ENCODE results near the gene LRRC72.

Gene LRRC72

DNA sequence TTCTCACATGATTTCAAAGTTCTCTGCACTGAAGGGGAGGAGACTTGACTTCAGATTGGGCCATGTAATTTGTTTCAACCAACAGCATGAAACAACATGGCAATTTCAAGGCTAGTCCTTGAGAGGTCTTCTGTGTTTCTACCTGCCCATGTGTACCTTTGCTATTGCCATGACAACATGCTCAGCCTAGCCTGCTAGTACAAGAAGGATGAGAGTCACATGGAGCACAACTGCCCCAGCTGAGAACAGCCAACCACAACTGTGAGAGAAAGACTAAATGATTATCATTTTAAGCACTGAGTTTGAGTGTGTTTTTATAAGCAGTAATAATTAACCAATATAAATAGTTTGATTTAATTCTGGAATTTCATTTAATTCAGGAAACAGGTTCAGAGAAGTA, 77.0 kb downstream of the LRRC72 start:
- no peak for DNase-seq
- TF ChIP-seq GATA1 (IDR thresholded peaks at IDR 0.05; ENCODE audit: low read depth, low read length) (no peak), POLR2A (IDR thresholded peaks at IDR 0.05; ENCODE audit: low read length) (no peak)

DNA sequence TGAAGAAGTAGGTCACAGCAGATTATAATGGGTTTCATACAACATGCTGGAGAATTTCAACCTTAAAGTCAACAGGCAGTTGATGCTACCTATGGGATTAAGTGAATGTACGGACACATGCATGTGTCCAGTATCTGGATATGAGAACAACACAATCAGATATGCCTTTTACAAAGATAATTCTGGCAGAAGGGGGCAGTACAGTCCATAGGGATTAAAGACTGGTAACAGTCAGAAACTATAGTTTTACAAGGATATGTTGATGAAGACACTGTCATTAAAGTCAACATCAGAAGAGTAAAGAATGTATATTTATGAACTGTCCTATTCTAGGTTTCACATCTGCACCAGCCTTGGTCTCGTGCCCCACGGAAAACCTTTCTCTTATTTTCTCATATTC, 77.4 kb downstream of the LRRC72 start:
- no peak for TF ChIP-seq GATA1 (IDR thresholded peaks at IDR 0.05; ENCODE audit: low read depth, low read length)
- TF ChIP-seq POLR2A (IDR thresholded peaks at IDR 0.05; ENCODE audit: low read length), result no peak
- peak; percentile 9 to 39 for DNase-seq

DNA sequence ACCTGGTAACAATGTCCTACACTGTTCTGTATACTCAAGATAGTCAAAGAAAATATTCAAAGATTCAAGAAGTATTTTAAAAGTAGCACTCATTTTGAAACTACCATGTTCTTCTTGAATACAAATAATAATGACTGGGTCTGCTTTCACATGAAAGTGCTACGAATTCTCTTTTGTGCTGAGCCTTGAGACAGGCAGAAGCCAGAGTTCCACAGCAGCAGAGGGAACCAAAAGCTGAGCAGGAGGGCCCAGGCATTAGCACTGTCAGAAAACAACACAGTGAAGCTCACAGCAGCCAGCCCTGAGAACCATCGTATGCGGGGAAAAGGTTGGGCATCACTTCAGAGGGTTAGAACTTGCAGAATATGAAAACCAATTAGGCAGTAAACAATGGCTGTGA, 80.1 kb downstream of the LRRC72 start:
- TF ChIP-seq POLR2A (IDR thresholded peaks at IDR 0.05; ENCODE audit: low read length), result no peak
- TF ChIP-seq GATA1 (IDR thresholded peaks at IDR 0.05; ENCODE audit: low read depth, low read length), result no peak

DNA sequence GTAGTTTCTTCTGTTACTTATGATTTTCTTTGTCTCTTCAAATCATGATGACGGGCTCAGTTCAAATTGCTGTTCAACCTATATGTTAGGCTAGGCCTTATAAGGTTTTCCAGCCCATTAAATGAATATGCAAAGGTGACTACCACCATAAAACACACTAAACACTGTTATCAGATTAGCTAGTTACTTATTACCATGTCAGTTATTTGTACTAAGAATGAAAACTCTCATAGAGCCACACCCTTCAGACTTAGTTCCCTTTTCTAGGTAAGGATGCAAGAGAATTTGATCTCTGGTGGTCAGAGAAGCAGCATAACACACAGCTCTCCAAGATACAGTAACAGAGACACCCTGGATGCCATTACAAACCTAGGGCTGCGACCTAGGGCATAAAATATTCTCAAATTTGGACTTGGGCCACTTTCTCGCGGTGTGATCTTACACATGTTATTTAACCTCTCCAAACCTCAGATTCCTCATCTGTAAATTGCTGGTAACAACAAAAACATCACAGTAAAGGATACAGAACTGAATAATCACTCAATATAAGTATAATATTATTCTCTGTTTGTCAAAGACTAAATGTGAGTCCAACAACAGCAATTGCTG, 83.3 kb downstream of the LRRC72 start:
- TF ChIP-seq GATA1 (IDR thresholded peaks at IDR 0.05; ENCODE audit: low read depth, low read length), result no peak
- TF ChIP-seq POLR2A (IDR thresholded peaks at IDR 0.05; ENCODE audit: low read length), result no peak
- no peak for DNase-seq

More for the DNA sequence above, 80.1 kb downstream of the LRRC72 start:
- no peak for DNase-seq

DNA sequence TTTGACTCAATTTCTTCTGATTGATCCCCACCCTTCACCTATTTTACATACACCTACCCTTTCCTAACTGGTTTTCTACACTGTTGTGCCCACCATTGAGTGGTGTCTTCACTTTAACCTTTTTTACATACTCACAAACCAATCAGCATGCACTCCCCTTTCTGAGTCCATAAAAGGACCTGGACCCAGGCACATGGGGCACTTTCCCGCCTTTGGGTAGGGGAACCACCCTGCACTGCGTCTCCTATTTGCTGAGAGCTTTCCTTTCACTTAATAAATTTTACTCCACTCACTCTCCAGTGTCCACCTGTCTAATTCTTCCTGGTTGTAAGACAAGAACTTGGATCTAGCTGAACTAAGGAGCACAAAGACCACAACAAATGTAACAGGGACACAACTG, 85.1 kb downstream of the LRRC72 start:
- no peak for DNase-seq
- TF ChIP-seq POLR2A (IDR thresholded peaks at IDR 0.05; ENCODE audit: low read length) (no peak), GATA1 (IDR thresholded peaks at IDR 0.05; ENCODE audit: low read depth, low read length) (no peak)

DNA sequence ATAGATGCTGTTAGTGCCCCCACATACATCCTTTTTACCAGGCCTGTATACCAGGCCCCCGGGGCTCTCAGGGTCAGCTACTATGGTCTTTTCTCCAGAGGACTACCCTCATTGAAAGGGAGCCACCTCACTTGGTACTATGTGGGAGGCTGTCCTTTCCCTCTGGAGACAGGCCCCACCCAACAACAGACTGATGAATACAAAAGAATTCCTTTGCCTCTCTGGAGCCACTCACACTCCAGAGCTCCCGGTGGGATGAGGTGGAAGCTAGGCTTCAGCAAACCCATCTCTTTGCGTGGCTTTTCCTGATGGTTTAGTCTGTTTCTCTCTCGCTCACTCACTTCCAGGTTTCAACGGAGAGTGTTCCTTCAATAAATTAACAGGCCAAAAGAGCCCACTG, 88.6 kb downstream of the LRRC72 start:
- TF ChIP-seq GATA1 (IDR thresholded peaks at IDR 0.05; ENCODE audit: low read depth, low read length) (no peak), POLR2A (IDR thresholded peaks at IDR 0.05; ENCODE audit: low read length) (no peak)
- DNase-seq, result no peak

DNA sequence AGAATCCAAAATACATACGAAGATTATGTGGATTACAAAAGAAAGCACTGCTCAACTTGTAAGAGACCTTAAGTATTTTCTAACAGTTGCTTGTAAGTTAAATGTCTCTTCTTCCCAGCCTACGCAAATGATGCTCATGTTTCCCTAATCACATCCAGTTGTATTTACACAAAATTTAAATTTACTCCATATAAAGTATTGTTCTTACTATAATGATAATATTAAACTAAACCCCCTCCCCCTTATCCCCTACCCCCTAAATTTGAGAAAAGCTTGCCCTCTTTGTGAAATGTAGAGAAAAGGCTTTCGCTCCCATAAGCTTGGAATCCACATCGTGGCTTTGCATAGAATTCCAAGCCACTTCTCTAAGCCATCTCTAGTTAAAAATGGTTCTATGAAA, 89.5 kb downstream of the LRRC72 start:
- DNase-seq, result no peak
- TF ChIP-seq GATA1 (IDR thresholded peaks at IDR 0.05; ENCODE audit: low read depth, low read length) (no peak), POLR2A (IDR thresholded peaks at IDR 0.05; ENCODE audit: low read length) (no peak)

DNA sequence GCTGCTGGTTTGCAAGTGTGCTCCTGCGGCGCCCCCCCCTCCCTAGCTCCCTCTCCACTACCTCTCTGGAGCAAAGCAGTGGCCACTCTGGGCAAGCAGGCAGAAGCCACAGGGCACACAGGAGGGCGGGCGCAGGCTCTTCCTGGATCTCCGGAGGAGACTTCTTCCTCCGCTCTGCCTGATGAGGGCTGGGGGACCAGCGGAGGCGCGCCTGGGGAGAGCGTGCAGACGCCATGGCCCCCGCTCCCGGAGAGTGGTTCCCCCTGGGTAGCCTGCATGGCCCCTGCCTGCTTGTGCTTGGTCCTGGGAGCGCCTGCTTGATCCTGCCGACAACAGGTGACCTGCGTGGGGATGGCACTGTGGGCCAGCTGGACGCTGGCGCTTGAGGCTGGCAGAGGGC, 89.9 kb downstream of the LRRC72 start:
- DNase-seq, result no peak
- TF ChIP-seq GATA1 (IDR thresholded peaks at IDR 0.05; ENCODE audit: low read depth, low read length) (no peak), POLR2A (IDR thresholded peaks at IDR 0.05; ENCODE audit: low read length) (no peak)

DNA sequence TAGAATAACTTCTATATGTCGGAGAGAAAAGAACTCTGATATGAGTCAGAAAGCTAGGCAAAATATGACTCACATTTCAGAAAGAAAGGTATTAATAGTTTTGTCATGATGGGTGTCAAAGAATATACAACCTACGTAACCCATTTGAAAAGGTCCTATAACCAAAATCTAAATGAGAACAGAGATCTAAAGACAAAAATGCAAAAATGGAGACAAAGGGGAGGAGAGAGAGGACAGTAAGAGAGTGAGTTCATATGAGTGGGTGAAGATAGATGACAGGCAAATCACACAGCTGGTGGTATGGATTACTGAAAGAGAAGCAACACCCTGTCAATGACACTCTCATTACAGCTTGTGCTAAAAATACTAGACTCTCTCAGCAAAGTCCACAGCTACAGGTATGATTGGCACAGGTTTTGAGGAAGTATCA, 93.4 kb downstream of the LRRC72 start:
- peak; percentile 22 to 37 for DNase-seq
- TF ChIP-seq GATA1 (IDR thresholded peaks at IDR 0.05; ENCODE audit: low read depth, low read length) (no peak), POLR2A (IDR thresholded peaks at IDR 0.05; ENCODE audit: low read length) (no peak)

DNA sequence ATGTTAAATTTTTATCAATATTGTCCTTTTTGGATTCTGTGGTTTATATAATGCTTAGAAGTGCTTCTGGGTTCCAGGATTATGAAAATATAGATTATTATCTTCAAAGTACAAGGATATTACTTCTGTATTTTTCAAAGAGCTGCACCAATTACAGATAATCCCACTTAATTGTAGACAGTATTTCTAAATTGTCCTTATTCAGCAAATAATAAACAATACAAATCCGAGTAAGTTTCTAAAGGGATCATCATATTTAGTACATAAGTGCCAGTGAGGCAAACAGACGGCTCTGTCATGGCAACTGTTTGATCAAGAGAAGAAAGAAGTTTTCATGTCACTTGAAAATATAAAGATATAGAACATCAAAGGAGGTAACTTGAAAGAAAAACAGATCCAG, 99.8 kb downstream of the LRRC72 start:
- DNase-seq, result no peak
- TF ChIP-seq POLR2A (IDR thresholded peaks at IDR 0.05; ENCODE audit: low read length) (no peak), GATA1 (IDR thresholded peaks at IDR 0.05; ENCODE audit: low read depth, low read length) (no peak)

DNA sequence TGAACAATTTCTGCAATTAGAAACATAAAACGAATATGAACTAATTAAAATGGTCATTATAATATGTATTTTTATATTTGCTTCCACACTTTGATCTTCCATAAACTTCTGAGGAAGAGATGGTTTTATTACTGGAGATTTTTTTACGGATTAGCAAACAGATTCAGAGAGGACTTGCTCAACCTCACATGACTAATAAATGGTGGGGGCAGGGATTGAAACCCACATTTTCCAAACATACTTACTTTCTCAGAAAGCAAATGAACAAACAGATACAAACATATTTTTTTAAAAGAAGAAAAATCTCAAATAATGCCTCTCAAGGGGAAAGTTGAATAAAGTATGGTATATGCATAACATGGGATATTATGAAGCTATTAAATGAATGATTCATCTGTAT, 100.6 kb downstream of the LRRC72 start:
- DNase-seq, result no peak
- no peak for TF ChIP-seq GATA1 (IDR thresholded peaks at IDR 0.05; ENCODE audit: low read depth, low read length)
- no peak for TF ChIP-seq POLR2A (IDR thresholded peaks at IDR 0.05; ENCODE audit: low read length)

DNA sequence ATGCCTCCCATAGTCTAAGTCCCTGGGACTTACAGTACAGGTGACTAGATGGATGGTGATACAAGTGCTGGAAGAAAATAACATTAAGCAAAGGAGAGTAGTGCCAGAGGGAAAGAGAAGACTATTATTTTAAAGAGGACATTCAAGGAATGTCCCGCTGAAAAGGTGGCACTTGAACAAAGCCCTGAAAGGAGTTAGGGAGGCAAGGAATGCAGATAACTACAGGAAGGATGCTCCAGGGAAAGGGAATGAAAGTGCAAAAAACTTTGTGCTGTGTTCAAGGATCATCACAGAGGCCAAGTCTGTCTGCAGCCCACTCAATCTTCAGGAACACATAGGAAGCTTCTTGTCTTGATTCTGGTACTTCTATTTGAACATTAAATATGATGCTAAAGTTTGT, 104.0 kb downstream of the LRRC72 start:
- TF ChIP-seq POLR2A (IDR thresholded peaks at IDR 0.05; ENCODE audit: low read length) (no peak), GATA1 (IDR thresholded peaks at IDR 0.05; ENCODE audit: low read depth, low read length) (no peak)
- no peak for DNase-seq

All from erythroblast (primary cell).